SIG-M5 treated with dmso at 0.1 percent for 504 hours (cell line): ENCODE data around the gene GOLPH3.
"Not testable (repeated sequence)": the region's sequence is repeated elsewhere in the genome, so short reads cannot be mapped to it uniquely, and the experiment has no call there.

Experiments used
- DNase-seq: peaks from one replicate; lab custom pipeline; 2025; ENCODE audit not compliant: unreplicated experiment; lab: John Stamatoyannopoulos, UW

The GOLPH3 gene

DNA sequence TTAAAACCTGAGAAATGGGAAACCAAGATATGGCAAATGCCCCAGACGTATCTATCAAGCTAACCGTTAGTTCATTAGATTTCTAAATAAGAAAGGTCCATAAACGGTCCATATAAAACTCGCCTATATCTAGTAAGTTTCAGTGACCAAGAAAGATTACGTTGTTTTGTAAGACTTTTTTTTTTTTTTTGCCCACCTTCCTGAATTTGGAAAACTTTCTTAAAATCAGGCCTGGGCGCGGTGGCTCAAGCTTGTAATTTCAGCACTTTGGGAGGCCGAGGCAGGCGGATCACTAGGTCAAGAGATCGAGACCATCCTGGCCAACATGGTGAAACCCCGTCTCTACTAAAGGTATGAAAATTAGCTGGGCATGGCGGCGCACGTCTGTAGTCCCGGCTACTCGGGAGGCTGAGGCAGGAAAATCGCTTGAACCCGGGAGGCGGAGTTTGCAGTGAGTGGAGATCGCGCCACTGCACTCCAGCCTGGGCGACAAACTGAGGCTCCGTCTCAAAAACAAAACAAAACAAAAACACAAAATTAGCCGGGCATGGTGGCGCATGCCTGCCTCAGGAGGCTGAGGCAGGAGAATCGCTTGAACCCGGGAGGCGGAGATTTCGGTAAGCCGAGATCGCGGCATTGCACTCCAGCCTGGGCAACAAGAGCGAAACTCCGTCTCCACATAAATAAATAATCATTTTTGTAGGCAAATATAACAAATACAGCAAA, 1.8 kb downstream of the GOLPH3 start:
- DNase-seq = not testable (repeated sequence)

DNA sequence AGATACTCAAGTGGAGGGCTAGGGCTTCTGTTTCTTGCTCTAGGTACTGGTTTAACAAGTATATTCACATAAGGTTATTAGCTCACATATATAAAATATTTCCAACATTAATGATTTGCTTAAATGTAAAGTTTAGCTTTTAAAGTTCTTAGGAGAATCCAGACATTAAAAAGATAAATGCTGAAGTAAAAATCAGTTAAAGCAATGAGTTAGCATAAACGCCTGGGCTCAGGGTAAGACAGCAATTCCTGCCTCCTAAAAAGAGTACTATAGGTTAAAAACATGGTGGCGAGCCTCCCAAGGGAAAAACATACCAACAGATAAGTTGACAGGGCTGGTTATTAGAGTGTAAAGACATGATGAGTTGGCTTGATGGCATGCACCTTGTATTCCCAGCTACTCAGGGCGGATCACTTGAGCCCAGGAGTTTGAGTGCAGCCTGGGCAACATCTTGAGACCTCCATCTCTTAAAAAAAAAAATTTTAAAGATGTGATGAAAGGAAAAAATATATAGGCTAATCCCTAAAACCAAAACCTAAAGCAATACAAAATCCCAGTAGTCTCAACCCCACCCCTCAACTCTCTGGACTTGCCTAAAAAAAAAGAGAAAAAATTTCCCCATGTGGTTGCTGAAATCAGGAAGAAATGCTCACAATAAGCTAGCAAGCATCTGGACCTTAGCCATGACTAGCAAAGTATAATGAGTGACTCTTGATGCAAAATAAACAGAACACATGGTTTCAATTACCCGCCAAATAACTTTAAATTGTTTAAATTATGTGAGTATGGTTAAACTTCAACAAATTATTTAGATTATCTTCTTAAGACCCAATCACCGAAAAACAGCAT, 3.6 kb downstream of the GOLPH3 start:
- DNase-seq = peak; percentile 39

DNA sequence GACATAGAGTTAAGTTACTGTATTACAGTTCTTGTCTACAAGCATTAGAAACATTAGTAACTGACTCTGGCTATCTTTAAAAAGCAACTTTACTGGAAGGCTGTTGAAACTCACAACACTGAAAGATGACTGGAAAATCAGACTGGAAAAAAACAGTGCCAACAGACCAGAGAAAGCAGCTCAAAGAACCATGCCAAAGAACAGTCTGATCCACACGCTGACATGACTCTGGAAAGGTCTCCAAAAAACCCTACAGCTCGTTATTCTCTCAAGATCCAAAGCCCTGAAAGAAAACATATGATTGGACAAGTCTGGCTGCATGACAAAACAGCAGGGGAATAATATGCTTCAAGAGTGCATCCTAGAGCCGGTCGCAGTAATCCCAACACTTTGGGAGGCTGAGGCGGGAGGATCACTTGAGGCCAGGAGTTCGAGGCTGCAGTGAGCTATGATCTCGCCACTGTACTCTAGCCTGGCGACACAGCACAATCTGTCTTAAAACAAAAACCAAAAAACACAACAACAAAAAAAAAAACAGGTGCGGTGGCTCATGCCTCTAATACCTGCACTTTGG, 5.6 kb downstream of the GOLPH3 start:
- no peak for DNase-seq

DNA sequence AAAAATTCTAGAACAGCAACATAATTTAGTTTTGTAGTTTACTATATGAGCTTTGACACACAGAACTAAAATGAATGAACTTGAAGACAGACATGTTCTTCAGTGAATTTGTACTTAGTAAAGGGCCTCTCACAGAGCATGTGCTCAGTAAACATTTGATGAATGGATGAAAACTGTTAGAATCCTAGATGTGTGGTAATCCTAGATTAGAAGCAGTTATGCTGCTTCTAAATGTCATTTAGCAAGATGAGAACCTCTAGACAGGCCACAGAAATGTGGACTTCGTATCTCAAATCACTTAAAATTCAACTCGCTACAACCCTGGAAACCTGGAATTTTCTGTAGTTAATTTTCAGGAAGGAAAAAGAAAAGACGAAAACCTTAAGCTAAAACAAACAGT, 8.5 kb downstream of the GOLPH3 start:
- no peak for DNase-seq

DNA sequence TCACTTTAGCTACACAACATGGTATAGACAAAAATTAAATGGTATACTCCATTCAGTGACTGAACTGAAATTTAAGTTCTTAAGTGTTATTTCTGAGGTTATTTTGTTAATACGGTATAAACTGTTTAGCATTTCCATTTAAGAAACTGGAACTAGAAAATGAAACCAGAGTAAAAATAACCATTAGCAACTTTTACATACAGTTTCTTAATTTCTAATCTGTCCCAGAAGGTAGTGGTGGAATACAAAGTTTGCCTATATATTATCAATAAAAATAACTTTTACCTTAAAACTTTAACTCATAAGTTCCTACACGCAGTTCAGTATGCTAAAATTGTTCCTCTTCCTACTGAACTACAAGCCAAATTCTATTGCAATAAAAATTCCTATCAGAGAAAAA, 10.3 kb downstream of the GOLPH3 start:
- no peak for DNase-seq

DNA sequence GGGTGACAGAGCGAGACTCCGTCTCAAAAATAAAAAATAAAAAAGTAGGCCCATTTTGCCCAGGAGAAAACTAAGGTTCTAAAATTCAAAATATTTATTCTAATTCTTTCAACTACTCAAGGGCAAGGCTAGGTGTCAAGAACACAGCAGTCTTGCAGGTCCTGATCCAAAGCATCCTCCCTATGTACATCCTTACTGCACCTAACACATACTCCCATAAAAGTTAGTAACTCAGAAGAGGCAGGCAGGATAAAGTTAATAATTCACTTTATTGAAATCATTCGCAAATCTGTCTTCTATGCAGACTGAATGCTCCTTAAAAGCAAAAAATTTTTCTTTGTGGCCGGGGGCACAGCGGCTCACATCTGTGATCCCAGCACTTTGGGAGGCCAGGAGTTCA, 11.1 kb downstream of the GOLPH3 start:
- no peak for DNase-seq

DNA sequence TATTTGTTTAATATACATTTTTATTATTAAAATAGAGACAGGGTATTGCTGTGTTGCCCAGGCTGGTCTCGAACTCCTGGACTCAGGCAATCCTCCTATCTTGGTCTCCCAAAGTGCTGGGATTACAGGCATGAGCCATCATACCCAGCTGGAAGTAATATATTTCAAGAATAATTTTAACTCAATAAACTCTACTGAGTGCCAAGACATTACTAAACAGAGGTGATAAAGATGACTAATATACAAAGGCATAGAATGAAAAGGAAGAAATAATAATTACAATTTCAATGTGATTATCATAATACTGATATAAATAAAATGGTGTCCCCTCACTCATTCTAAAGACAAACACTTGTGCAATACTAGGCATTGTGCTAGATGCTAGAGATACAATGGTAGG, 13.9 kb downstream of the GOLPH3 start:
- DNase-seq = no peak

DNA sequence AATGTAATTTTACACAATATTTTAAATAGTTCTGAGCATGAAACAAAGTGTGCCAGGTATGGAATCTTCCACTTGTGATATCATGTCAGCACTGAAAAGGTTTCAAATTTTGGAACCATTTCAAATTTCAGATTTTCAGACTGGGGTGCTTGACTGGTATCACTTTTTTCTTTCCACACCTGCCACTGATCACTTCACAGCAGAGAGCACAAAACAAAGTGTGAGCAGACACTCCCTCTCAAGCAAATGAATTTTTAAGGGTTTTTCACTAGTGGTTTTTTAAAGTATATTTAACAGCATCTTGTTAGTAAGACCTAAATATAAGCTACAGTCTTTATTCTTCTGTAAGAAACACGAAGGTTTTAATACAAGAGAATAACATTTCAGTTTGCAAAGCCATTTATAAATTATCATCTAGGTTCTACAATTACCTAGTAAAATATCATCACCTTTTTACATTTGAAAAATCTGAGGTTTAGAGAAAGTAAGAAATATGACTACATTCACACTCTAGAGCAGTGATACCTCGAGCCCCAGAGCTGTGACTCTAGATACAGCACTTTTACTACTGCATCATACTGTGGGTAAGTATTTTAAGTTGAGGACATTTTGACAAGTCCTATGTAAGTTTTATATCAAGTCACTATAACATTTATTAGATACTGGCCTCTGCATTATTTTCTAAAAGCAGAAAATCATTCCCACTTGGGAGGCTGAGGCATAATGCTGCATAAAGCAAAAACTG, 14.6 kb downstream of the GOLPH3 start:
- DNase-seq = no peak

DNA sequence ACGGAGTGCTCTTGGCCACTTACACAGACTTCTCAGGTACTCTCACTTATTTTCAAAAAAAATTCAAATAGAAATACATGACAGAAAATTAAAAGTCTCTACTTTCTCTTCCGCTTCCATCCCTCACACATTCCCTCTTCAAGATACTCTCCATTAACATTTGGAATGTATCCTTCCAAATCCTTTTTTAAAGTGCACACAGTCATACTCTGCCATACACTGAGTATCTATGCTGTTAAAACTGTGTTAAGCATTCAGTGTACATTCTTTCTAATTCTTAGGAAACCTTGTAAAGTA, 15.5 kb downstream of the GOLPH3 start:
- DNase-seq = no peak

DNA sequence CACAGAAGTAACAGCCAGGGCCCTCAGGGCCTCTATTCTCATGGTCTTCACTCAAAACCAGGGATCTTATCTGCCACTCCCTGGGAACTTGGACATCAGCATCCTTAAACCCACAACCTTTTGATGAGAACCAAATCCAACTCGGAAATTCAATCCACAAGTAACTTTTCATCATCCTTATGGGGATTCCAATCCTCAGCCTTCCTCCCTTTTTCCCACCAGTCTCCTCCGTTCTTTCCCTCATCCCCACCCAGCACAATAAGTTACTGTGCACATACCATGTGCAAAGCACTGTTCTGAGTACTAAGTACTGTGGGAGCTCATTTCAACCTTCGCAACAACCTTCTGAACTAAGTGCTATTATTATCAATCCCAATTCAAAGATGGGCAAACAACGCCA, 17.0 kb downstream of the GOLPH3 start:
- no peak for DNase-seq

DNA sequence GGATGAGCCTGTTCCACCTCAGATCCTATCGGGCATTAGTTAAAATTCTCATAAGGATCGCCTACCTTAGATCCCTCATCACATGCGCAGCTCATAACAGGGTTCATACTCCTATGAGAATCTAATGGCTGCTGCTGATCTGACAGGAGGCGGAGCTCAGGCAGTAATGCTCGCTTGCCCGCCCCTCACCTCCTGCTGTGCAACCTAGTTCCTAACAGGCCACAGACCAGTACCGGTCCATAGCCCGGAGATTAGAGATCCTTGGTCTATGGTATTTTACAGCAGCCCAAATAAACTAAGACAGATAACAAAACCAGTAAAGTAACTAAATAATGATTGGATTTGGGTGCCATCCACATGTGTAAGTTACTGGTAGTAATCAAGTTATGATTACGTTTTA, 17.5 kb downstream of the GOLPH3 start:
- no peak for DNase-seq

DNA sequence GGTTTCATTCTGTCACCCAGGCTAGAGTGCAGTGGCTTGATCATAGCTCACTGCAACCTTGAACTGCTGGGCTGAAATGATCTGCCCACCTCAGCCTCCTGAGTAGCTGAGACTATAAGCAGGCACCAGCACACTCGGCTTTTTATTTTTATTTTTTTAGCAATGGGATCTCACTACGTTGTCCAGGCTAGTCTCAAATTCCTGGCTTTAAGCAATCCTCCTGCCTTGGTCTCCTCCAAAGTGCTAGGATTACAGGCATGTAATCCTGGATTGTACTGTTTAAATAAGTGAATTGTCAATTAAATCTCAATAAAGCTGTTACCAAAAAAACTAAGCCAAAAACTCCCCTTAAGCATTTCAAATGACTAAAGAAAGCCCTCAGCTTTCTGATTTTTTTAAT, 18.9 kb downstream of the GOLPH3 start:
- DNase-seq = no peak

DNA sequence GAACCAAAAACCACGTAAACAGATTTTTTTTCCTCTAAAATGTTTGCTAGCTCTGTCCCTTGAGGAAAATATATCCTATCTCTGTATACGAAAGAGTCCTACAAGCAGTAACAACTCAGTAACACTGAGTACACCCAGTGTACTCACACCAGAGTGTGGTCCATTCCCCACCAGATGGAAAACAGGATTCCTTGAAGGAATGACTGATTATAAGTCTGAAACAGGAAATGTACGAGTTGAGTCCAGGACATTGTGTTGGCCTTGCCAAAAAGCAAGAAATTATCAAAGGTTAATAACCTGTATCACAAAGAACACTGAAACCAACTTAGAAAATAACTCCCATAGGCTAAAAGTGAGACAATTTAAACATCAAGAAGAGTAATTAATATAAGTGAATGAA, 20.4 kb downstream of the GOLPH3 start:
- DNase-seq = no peak

DNA sequence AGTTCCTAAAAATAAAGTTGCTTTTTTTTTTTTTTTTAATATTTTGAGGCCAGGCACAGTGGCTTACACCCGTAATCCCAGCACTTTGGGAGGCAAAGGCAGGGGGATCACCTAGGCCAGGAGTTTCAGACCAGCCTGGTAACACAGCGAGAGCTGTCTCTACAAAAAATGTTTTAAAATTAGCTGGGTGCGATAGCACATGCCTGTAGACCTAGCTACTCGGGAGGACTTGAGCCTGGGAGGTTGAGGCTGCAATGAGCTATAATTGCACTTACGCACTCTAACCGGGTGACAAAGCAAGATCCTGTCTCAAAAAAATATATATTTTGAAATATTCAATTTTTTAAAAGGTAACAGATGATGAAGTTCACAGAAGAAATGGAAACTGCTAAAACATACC, 22.9 kb downstream of the GOLPH3 start:
- DNase-seq = no peak

DNA sequence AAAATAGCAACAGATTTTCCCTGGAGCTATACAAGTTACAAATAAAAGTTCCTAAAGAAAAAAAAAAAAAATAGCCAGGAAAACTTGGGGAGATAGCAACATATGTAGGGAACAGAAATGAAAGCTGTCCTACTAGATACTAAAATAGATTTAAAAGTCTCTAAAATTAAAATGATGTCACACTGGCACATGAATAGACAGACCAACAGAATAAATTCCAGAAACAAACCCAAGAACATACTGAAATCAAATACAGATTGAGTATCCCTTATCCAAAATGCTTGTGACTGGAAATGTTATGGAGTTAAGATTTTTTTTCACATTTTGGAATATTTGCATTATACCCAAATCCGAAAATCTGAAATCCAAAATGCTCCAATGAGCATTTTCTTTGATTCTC, 23.8 kb downstream of the GOLPH3 start:
- no peak for DNase-seq

DNA sequence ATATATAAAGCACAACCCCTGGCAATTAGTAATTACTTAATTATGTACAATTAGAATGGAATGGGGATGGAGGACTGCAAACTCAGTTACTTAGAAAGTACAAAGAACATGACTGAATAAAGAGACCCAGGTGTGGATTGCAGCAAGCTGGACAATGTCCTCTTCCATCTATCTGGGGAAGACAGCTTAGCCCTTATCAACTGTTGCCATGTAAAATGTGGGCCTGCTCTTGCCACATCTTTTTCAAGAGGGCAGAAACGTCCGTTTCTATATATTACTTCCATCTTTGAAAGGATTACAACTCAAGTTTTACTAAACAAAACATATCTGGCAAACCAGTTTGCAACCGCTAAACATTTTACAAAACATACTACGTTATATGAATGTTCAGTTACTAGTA, 26.2 kb downstream of the GOLPH3 start:
- DNase-seq = peak; percentile 43

DNA sequence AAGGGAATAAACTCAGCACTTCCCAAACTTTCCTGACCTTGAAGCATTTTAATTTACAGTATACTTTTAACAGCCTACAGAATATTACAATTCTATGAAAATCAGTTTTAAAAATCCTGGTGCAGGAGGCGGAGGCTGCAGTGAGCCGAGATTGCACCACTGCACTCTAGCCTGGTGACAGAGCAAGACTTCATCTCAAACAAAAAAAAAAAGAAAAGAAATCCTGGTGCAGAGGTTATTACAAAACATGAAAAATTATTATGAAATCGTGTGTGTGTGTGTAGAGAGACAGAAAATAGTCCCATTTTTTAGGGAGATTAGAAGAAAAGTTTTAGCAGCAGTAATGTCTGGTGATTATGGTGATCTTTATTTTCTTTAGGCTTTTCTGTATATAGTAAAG, 26.9 kb downstream of the GOLPH3 start:
- peak; percentile 69 for DNase-seq

DNA sequence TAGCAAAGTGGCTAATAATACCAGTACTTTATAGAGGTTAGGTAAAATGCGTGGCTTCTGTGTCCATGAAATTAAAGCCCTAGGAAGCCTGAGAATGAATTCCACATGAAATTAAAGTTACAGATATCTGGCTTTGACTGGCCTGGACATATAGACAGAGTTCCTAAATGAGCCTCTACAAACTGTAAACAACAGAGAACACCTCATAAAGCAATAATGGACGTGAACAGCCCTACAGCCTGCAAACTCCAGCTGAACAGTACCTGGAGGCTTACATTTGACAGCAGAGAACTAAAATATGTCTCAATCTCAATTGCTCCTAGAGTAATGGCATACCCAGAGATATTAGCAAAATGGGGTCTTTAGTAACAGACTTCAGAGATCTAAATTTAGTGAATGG, 28.7 kb downstream of the GOLPH3 start:
- DNase-seq = no peak

DNA sequence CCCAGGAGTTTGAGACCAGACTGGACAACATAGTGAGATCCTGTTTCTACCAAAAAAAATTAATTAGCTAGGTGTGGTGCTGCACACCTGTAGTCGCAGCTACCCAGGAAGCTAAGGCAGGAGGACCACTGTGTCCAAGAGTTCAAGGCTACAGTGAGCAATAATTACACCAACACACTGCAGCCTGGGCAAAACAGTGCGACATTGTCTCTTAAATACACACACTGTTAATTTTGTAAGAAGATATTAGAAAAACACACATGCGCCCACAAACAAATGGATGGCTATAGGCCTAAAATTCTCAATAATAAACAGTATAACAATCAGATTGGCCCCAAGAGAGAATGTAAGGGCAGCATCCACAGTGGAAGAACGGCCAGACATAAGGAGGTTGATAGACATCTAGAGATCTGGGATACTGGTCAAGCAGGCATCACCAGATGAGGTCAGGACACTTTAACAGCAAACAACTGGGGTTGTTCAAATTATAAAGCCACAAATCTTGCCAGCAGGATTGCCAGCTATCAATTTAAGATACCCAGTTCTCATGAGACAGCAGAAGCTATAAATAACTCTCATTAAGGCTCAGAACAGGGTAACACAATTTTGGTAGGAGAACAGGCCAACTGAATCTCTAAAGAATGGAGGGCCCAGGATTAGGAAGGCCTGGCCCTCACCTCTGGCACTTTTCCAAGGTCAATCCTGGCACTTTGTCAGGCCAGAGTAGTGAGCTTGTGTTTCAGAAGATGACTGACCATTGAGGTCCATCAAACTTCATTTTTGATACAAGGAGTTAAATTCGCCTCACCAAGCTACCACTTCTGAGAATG, 29.5 kb downstream of the GOLPH3 start:
- no peak for DNase-seq

DNA sequence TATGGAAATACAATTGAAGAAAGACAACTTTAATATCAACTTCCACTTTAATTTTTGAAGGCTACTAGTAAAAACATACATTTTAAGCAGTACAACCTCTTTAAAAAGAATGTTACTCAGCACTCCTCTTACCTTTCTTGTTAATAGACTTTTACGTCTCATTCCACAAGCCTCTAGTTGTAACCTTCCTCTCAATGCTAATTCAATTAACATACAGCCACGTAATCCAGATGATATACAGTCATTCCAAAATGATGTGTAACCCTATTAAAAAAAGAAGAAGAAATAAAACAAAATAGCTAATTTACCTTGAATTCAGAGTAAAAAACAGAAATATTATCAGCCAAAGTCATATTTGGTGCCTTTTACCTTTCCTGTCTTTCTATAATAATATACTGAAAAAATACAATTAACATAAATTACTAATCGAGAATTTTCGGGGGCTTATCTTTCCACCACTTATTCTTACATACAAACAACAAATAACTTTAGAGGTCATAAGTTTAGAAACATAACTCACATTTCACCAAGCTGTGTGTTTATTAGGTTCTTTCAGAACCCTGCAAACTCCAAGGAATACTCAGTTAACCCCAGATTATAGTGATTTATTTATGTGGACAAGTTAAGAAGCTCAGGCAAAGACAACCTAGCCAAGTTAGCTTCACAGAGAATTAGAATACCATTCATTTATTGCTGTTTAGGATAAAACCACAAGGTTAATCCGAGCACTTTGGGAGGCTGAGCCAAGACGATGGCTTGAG, 30.3 kb downstream of the GOLPH3 start:
- DNase-seq = no peak
